ENCODE results near the gene CD300LG.

GRCh38 chr17:43909537-43910231, 62.7 kb downstream of the CD300LG start:
- TF ChIP-seq CTCF (conservative IDR thresholded peaks at IDR 0.05; ENCODE audit: low read length) (no peak), EZH2phosphoT487 (IDR thresholded peaks at IDR 0.05; ENCODE audit: borderline replicate concordance, low read depth, low read length) (no peak)

Data from OCI-LY7 (cell line).